Retinal pigment epithelial cell (primary cell): ENCODE results near the gene PIP4K2B.

Experiments
- DNase-seq: peaks from one replicate; pipeline ENCODE4 v3.0.0-alpha.2; 2010; ENCODE audit warnings: low read depth
- H3K4me3 ChIP-seq: 2 replicates; pipeline ENCODE4 v1.5.1; 2011; ENCODE audit warnings: mild to moderate bottlenecking, low read length, control low read depth, moderate library complexity
- CTCF ChIP-seq: conservative IDR thresholded peaks from 2 replicates; pipeline ENCODE4 v1.5.1; 2011; ENCODE audit warnings: low read depth, low read length, control low read depth, inconsistent platforms

The PIP4K2B gene

GRCh38 chr17:38719289-38719942, 79.9 kb downstream of the PIP4K2B start:
- DNase-seq = no peak
- H3K4me3 ChIP-seq = no peak overlapping the region
- no peak for TF ChIP-seq CTCF

- H3K4me3 ChIP-seq = no peak overlapping the region
- no peak for DNase-seq
- no peak for TF ChIP-seq CTCF
Observed at GRCh38 chr17:38717139-38717745, 82.1 kb downstream of the PIP4K2B start.

GRCh38 chr17:38716368-38717005, 82.9 kb downstream of the PIP4K2B start:
- no peak for DNase-seq
- H3K4me3 ChIP-seq = no peak overlapping the region
- no peak for TF ChIP-seq CTCF
